Suprapubic skin (tissue), 4 donors: ENCODE measurements around the gene BCKDHB.

Experiments
- POLR2A ChIP-seq, 2 donors: fragments of 450-650 bp; IDR thresholded peaks; one replicate each; pipeline ENCODE4 v1.6.1; 2017; ENCODE audit warnings: antibody characterized with exemption in 2 of 2, mild to moderate bottlenecking in 2 of 2, moderate library complexity in 2 of 2
- POLR2AphosphoS5 ChIP-seq, 3 donors: sonication (generic); formaldehyde crosslinking; IDR thresholded peaks; one replicate each; pipeline ENCODE4 v1.6.1; 2017; ENCODE audit warnings: antibody characterized with exemption in 3 of 3
- TF ChIP-seq, protein P1 (sequence below), 2 donors: fragments of 200-600 bp in 1 of 2; fragments of 450-650 bp in 1 of 2; sonication (generic) in 1 of 2; IDR thresholded peaks; one replicate each; pipeline ENCODE4 v1.5.1; 2016 to 2019; ENCODE audit warnings: antibody characterized with exemption in 2 of 2, mild to moderate bottlenecking in 1 of 2, moderate library complexity in 1 of 2

DNA sequence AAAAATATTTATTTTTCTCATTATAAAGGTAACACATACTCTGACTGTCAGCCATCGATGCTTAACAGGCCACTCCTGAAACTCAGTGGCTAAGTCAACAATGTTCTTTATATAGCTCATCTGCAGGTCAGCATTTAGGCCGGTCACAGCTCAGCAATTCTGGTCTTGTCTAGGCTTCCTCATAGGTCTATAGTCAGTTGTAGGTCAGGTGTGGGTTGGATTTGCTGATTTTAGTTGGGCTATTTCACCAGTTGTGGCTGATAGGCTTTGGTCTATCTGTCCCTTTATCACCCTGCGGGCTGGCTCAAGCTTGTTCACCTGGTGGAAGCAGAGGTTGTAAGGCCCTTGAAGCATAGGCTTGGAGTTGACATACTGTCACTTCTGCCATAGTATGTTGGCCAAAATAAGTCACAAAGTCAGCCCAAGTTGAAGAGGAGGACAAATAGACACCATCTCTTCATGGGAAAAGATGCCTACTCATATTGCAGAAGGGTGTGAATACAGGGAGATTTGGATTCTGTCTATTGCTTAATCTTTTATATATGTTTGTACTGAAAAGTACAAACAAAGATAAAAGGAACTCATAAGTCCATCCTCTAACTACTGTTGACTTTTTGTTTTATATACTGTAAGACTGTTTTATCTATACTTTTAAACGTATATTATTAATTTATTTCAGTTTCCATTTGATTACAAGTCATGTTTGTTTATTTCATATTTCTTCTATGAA lies 75.0 kb downstream of the BCKDHB start:
- TF ChIP-seq, protein P1, sequence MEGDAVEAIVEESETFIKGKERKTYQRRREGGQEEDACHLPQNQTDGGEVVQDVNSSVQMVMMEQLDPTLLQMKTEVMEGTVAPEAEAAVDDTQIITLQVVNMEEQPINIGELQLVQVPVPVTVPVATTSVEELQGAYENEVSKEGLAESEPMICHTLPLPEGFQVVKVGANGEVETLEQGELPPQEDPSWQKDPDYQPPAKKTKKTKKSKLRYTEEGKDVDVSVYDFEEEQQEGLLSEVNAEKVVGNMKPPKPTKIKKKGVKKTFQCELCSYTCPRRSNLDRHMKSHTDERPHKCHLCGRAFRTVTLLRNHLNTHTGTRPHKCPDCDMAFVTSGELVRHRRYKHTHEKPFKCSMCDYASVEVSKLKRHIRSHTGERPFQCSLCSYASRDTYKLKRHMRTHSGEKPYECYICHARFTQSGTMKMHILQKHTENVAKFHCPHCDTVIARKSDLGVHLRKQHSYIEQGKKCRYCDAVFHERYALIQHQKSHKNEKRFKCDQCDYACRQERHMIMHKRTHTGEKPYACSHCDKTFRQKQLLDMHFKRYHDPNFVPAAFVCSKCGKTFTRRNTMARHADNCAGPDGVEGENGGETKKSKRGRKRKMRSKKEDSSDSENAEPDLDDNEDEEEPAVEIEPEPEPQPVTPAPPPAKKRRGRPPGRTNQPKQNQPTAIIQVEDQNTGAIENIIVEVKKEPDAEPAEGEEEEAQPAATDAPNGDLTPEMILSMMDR (IDR thresholded peaks at IDR 0.05), result no peak
- no peak for TF ChIP-seq POLR2A (IDR thresholded peaks at IDR 0.05)
- TF ChIP-seq POLR2AphosphoS5 (IDR thresholded peaks at IDR 0.05), result no peak
